ENCODE results near the gene SLC29A2.

Gene SLC29A2

DNA sequence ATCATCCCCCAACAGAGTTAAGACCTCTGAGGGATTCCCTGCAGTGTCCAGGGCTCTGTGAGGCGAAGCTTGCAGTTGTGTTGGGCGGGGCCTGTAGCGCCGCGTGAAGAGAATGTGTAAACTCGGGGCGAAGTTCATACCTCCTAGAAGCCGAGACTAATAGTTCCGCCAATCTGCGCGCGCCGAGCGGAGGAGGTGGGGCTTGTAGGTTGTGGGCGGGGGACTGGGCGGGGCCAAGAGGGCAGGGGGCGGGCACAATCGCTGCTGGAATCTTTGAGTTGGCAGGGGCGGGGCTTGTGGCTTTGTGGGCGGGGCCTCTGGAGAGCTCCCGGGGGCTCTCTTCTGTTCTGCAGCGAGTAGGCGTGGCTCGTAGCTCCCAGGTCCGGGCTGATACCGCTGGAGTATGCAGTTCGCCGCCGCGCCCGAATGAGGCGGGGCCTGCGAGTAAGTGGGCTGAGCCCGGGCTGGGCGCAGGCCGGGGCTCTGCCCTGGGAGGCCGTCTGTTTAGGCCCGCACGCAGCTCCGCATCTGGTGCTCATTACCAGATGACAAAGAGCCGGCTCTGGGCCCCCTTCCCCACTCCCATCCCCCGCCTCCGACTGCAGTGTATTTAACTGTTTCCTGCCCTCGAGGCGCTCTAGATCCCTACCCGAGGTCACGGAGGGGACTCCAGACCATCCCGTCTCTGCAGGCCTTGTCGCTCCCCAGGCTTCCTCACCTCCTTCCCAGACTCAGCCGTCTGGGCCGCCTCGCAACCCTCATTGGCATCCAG lies 58.8 kb downstream of the SLC29A2 start:
- peak; percentile 90 for ATAC-seq (ENCODE audit: low read depth)
- Histone ChIP-seq H3K4me3 (ENCODE audit: severe bottlenecking) (peak overlapping the region; percentile 40), H3K4me1 (ENCODE audit: insufficient read depth, poor library complexity, severe bottlenecking) (no peaks in the 10 kb centered on the region), H3K27me3 (ENCODE audit: insufficient read depth, poor library complexity, severe bottlenecking) (no peaks in the 10 kb centered on the region), H3K36me3 (ENCODE audit: low read depth) (no peaks in the 10 kb centered on the region), H3K9me3 (ENCODE audit: severe bottlenecking) (no peaks in the 10 kb centered on the region), H3K27ac (ENCODE audit: poor library complexity, severe bottlenecking) (peak overlapping the region; percentile 42)
- DNase-seq (ENCODE audit: low spot score), result peak; percentile 98
- TF ChIP-seq, protein P1, sequence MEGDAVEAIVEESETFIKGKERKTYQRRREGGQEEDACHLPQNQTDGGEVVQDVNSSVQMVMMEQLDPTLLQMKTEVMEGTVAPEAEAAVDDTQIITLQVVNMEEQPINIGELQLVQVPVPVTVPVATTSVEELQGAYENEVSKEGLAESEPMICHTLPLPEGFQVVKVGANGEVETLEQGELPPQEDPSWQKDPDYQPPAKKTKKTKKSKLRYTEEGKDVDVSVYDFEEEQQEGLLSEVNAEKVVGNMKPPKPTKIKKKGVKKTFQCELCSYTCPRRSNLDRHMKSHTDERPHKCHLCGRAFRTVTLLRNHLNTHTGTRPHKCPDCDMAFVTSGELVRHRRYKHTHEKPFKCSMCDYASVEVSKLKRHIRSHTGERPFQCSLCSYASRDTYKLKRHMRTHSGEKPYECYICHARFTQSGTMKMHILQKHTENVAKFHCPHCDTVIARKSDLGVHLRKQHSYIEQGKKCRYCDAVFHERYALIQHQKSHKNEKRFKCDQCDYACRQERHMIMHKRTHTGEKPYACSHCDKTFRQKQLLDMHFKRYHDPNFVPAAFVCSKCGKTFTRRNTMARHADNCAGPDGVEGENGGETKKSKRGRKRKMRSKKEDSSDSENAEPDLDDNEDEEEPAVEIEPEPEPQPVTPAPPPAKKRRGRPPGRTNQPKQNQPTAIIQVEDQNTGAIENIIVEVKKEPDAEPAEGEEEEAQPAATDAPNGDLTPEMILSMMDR (IDR thresholded peaks at IDR 0.05; ENCODE audit: poor library complexity, severe bottlenecking), result no peak

Measured in RWPE2 (cell line).